ENCODE measurements around the gene C12orf76. TPM values are rescaled to one million over a fixed set of nuclear protein-coding genes. Genes with fewer than 3 reads are reported as not detected.

The C12orf76 gene
- total RNA-seq, 2 donors from 2014 or later = 20.4 to 26.1 TPM

- H3K36me3 ChIP-seq = no peaks in the 10 kb centered on the region
- peak overlapping the region; percentile 85 to 88 for H3K4me3 ChIP-seq
- 2% methylated on average over 6 of the region's 6 CpGs for WGBS
- H3K27me3 ChIP-seq (replicated peaks; ENCODE audit: insufficient read depth) = no peaks in the 10 kb centered on the region
- H3K4me1 ChIP-seq (replicated peaks) = no peaks in the 10 kb centered on the region
- H3K9me3 ChIP-seq = no peaks in the 10 kb centered on the region
- H3K27ac ChIP-seq = peak overlapping the region; percentile 48 to 54
- intact Hi-C loops (cut with DNase I) = loop anchor here (5.0 kb wide), 2 partner anchors 43 to 93 kb away; partner anchors contain the start of gene TCHP
- DNase-seq (ENCODE audit: low spot score) = no peak
- TF ChIP-seq POLR2AphosphoS5 (IDR thresholded peaks at IDR 0.05) (no peak), POLR2A (IDR thresholded peaks at IDR 0.05) (no peak)
- TF ChIP-seq, protein P1, sequence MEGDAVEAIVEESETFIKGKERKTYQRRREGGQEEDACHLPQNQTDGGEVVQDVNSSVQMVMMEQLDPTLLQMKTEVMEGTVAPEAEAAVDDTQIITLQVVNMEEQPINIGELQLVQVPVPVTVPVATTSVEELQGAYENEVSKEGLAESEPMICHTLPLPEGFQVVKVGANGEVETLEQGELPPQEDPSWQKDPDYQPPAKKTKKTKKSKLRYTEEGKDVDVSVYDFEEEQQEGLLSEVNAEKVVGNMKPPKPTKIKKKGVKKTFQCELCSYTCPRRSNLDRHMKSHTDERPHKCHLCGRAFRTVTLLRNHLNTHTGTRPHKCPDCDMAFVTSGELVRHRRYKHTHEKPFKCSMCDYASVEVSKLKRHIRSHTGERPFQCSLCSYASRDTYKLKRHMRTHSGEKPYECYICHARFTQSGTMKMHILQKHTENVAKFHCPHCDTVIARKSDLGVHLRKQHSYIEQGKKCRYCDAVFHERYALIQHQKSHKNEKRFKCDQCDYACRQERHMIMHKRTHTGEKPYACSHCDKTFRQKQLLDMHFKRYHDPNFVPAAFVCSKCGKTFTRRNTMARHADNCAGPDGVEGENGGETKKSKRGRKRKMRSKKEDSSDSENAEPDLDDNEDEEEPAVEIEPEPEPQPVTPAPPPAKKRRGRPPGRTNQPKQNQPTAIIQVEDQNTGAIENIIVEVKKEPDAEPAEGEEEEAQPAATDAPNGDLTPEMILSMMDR (IDR thresholded peaks at IDR 0.05) = no peak
These were observed 53.0 kb downstream of the C12orf76 start for GRCh38 chr12:109995361-109995685.

GRCh38 chr12:109994401-109995175 lies 53.7 kb downstream of the C12orf76 start:
- intact Hi-C loops (cut with DNase I) = loop anchor here (5.0 kb wide), 3 partner anchors 42 to 92 kb away; partner anchors contain the start of gene TCHP
- DNase-seq (ENCODE audit: low spot score) = no peak
- Histone ChIP-seq H3K27me3 (replicated peaks; ENCODE audit: insufficient read depth) (no peaks in the 10 kb centered on the region), H3K36me3 (no peaks in the 10 kb centered on the region), H3K4me3 (peak overlapping the region in 1 of 2 donors; percentile 85), H3K4me1 (replicated peaks) (no peaks in the 10 kb centered on the region), H3K9me3 (no peaks in the 10 kb centered on the region), H3K27ac (no peak overlapping the region)
- TF ChIP-seq, protein P1 (IDR thresholded peaks at IDR 0.05) = no peak
- TF ChIP-seq POLR2AphosphoS5 (IDR thresholded peaks at IDR 0.05) = no peak
- 56% methylated on average over 6 of the region's 6 CpGs for WGBS

DNA sequence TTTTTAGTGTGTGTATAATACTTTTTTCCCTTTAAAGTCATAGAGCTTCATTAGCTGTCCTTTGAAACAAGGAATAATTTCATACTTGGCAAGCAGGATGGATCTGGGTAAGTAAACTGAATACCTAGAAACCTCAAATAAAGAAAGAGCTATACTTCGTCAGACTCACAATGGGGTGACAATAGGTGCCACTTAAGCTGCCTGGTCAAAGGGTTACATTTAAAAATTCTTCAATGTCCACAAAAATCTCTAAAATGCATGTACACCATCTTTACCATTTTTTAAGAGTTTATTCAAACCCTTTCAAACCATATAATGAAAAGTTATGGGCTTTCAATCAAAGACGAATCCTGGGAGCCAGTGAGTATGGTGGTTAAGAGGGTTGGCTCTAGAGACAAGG lies 55.2 kb downstream of the C12orf76 start:
- H3K27ac ChIP-seq = no peak overlapping the region
- intact Hi-C loops (cut with DNase I) = loop anchor here (5.0 kb wide), 1 partner anchor 61 kb away; no protein-coding TSS in a partner anchor
- H3K9me3 ChIP-seq = no peaks in the 10 kb centered on the region
- H3K27me3 ChIP-seq (replicated peaks; ENCODE audit: insufficient read depth) = no peaks in the 10 kb centered on the region
- TF ChIP-seq POLR2A (IDR thresholded peaks at IDR 0.05) (no peak), POLR2AphosphoS5 (IDR thresholded peaks at IDR 0.05) (no peak)
- TF ChIP-seq, protein P1 (IDR thresholded peaks at IDR 0.05) = no peak
- no peak overlapping the region for H3K4me3 ChIP-seq
- DNase-seq (ENCODE audit: low spot score) = no peak
- 81% methylated on average over 2 of the region's 2 CpGs for WGBS
- no peaks in the 10 kb centered on the region for H3K36me3 ChIP-seq
- no peaks in the 10 kb centered on the region for H3K4me1 ChIP-seq (replicated peaks)

DNA sequence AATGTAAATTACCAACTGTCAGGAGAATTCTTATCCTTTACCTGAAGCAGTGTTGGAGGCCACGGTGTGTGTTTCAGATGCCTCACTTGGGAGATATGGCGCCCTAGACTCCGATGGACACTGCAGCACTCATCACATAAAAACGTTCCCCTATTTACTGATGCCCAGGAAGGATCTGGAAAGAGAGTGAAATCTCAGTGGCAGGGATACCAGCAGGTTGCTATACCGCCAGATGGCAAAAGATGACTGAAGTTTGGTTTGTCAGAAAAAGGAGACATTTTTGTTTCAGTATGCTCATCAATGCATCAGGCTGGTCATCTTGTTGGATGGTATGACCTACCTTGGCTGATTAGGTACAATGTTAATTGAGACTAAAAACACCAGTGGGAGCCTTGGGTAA lies 56.7 kb downstream of the C12orf76 start:
- Histone ChIP-seq H3K9me3 (no peaks in the 10 kb centered on the region), H3K4me3 (no peak overlapping the region), H3K36me3 (peaks cover 0 to 4% of the 10 kb centered on the region in 2 donors), H3K4me1 (replicated peaks) (no peaks in the 10 kb centered on the region), H3K27ac (no peak overlapping the region), H3K27me3 (replicated peaks; ENCODE audit: insufficient read depth) (no peaks in the 10 kb centered on the region)
- DNase-seq (ENCODE audit: low spot score) = no peak
- TF ChIP-seq POLR2AphosphoS5 (IDR thresholded peaks at IDR 0.05) (no peak), POLR2A (IDR thresholded peaks at IDR 0.05) (no peak)
- TF ChIP-seq, protein P1 (IDR thresholded peaks at IDR 0.05) = no peak
- intact Hi-C loops (cut with DNase I) = loop anchor here (5.0 kb wide), 1 partner anchor 59 kb away; no protein-coding TSS in a partner anchor
- 93% methylated on average over 5 of the region's 5 CpGs for WGBS

Small RNA genes within 50 kb of the gene (small RNA-seq; reads per million reads assigned to genes)
- gene AC007546.2 = 0 reads per million in 2 donors

Other genes with a start within 250 kb of the C12orf76 start
- gene TRPV4, start 215.1 kb downstream of the C12orf76 start, total RNA-seq = 1 to 10 TPM; 4.6 to 8.0 TPM
- 10 to 100 TPM; 67.2 to 87.1 TPM for gene GLTP, start 168.0 kb downstream of the C12orf76 start, total RNA-seq
- gene TCHP, start 148.2 kb downstream of the C12orf76 start, total RNA-seq = 10 to 100 TPM; 18.9 to 26.3 TPM
- gene GIT2, start 52.2 kb downstream of the C12orf76 start, total RNA-seq = 10 to 100 TPM; 20.9 to 43.3 TPM
- gene ANKRD13A, start 49.1 kb downstream of the C12orf76 start, total RNA-seq = 10 to 100 TPM; 76.1 to 87.4 TPM
- gene IFT81, start 75.8 kb upstream of the C12orf76 start, total RNA-seq = 10 to 100 TPM; 11.2 to 16.1 TPM
- 100 to 1,000 TPM; 121 to 209 TPM for gene ATP2A2, start 232.7 kb upstream of the C12orf76 start, total RNA-seq